ENCODE measurements around the gene PET100.

The PET100 gene

DNA sequence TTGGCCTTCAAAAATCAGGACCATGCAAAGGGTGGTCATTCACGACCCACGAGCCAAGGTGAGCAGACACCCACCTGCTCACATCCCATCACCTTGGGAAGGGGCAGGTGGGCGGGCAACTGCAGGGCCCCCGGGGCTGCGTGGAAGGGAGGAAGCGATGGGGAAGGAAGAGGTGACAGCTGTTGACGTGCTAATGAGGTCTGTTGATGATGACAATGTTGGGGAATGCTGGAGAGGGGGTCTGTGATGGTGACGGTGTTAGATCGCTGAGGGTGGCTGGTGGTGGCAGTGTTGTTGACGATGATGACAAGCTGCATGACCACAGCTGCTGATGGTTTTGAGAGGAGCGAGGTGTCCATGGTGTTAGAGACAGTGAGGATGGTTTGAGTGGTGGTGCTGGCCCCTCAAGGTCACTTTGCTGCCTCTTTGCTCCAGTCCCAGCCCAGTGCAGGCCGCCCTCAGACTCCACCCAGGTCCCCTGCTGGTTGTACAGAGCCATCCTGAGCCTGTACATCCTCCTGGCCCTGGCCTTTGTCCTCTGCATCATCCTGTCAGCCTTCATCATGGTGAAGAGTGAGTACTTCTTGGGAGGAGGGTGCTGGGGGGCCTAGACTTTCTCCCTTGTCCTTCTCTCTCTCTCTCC is 48.2 kb downstream of the PET100 start:
- no peak overlapping the region for H3K4me3 ChIP-seq (ENCODE audit: insufficient read length, low read depth)
- TF ChIP-seq SUZ12 (IDR thresholded peaks at IDR 0.05; ENCODE audit: extremely low read depth, insufficient read depth, insufficient read length) (no peak), ZNF274 (IDR thresholded peaks at IDR 0.05; ENCODE audit: low read depth, low read length) (no peak), YY1 (IDR thresholded peaks at IDR 0.05; ENCODE audit: insufficient read depth, insufficient read length) (no peak)
- H3K36me3 ChIP-seq (ENCODE audit: insufficient read depth, insufficient read length, low read length): peaks cover 9% of the 10 kb centered on the region
- no peaks in the 10 kb centered on the region for H3K27me3 ChIP-seq (ENCODE audit: insufficient read depth, insufficient read length)
- no peak for DNase-seq (ENCODE audit: low read depth, low spot score)
- H3K4me1 ChIP-seq (ENCODE audit: insufficient read depth, insufficient read length): peaks cover 26% of the 10 kb centered on the region
- H3K9me3 ChIP-seq (ENCODE audit: insufficient read depth, low read length): no peaks in the 10 kb centered on the region
- H3K9ac ChIP-seq (ENCODE audit: insufficient read length, low read depth): no peak overlapping the region

DNA sequence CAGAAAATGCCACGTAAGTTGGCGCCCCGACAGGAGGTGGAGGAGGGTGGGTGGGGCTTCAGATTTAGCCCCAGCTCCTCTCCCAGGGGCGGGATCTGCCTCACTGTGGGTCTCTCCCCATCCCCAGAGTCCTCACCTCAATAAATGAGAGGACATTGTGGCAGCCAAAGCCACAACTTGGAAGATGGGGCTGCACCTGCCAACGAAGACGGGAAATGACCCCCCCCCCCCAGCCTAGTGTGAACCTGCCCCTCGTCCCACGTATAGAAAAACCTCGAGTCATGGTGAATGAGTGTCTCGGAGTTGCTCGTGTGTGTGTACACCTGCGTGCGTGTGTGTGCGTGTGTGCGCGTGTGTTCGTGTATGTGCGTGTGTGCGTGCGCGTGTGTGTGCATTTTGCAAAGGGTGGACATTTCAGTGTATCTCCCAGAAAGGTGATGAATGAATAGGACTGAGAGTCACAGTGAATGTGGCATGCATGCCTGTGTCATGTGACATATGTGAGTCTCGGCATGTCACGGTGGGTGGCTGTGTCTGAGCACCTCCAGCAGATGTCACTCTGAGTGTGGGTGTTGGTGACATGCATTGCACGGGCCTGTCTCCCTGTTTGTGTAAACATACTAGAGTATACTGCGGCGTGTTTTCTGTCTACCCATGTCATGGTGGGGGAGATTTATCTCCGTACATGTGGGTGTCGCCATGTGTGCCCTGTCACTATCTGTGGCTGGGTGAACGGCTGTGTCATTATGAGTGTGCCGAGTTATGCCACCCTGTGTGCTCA is 49.6 kb downstream of the PET100 start:
- DNase-seq (ENCODE audit: low read depth, low spot score): no peak
- TF ChIP-seq ZNF274 (IDR thresholded peaks at IDR 0.05; ENCODE audit: low read depth, low read length) (no peak), SUZ12 (IDR thresholded peaks at IDR 0.05; ENCODE audit: extremely low read depth, insufficient read depth, insufficient read length) (no peak), YY1 (IDR thresholded peaks at IDR 0.05; ENCODE audit: insufficient read depth, insufficient read length) (no peak)

DNA sequence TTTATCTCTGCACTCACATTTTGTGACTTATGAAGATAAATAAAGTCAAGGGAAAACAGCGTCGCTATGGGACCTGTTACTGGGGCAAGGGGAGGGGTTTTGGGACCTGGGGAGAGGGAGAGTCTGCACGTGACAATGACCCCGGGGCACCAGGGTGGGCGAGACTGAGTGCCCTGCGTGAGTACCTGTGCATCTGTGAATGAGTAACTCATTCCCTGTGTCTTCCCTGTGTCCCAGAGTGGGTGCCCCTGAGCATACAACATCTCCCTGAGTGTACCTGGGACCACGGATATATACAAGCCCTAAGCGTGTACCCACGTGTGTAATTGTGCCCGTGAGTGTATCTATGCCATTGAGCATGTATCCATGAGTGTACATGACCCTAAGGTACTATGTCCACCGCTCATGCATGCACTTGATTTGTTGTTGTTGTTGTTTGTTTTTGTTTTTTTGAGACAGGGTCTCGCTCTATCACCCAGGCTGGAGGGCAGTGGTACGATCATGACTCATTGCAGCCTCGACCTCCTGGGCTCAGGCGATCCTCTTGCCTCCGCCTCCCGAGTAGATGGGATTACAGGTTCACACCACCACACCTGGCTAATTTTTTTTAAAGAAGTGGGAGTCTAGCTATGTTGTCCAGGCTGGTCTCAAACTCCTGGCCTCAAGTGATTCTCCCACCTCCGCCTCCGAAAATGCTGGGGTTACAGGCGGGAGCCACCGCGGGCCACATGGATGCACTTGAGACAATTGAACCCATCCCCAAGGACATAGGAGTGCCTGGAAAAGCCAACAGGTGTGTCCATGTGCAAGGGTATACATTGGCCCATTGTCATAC is 50.4 kb downstream of the PET100 start:
- peaks cover 24% of the 10 kb centered on the region for H3K4me1 ChIP-seq (ENCODE audit: insufficient read depth, insufficient read length)
- no peak for DNase-seq (ENCODE audit: low read depth, low spot score)
- H3K9me3 ChIP-seq (ENCODE audit: insufficient read depth, low read length): no peaks in the 10 kb centered on the region
- H3K27me3 ChIP-seq (ENCODE audit: insufficient read depth, insufficient read length): no peaks in the 10 kb centered on the region
- H3K36me3 ChIP-seq (ENCODE audit: insufficient read depth, insufficient read length, low read length): peaks cover 19% of the 10 kb centered on the region
- peak overlapping the region; percentile 95 for H3K9ac ChIP-seq (ENCODE audit: insufficient read length, low read depth)
- no peak for TF ChIP-seq ZNF274 (IDR thresholded peaks at IDR 0.05; ENCODE audit: low read depth, low read length)
- peak overlapping the region; percentile 91 for H3K4me3 ChIP-seq (ENCODE audit: insufficient read length, low read depth)

More for the DNA sequence above, 49.6 kb downstream of the PET100 start:
- Histone ChIP-seq H3K36me3 (ENCODE audit: insufficient read depth, insufficient read length, low read length) (peaks cover 16% of the 10 kb centered on the region), H3K4me3 (ENCODE audit: insufficient read length, low read depth) (no peak overlapping the region), H3K27me3 (ENCODE audit: insufficient read depth, insufficient read length) (no peaks in the 10 kb centered on the region), H3K9me3 (ENCODE audit: insufficient read depth, low read length) (no peaks in the 10 kb centered on the region), H3K4me1 (ENCODE audit: insufficient read depth, insufficient read length) (peaks cover 24% of the 10 kb centered on the region), H3K9ac (ENCODE audit: insufficient read length, low read depth) (no peak overlapping the region)

DNA sequence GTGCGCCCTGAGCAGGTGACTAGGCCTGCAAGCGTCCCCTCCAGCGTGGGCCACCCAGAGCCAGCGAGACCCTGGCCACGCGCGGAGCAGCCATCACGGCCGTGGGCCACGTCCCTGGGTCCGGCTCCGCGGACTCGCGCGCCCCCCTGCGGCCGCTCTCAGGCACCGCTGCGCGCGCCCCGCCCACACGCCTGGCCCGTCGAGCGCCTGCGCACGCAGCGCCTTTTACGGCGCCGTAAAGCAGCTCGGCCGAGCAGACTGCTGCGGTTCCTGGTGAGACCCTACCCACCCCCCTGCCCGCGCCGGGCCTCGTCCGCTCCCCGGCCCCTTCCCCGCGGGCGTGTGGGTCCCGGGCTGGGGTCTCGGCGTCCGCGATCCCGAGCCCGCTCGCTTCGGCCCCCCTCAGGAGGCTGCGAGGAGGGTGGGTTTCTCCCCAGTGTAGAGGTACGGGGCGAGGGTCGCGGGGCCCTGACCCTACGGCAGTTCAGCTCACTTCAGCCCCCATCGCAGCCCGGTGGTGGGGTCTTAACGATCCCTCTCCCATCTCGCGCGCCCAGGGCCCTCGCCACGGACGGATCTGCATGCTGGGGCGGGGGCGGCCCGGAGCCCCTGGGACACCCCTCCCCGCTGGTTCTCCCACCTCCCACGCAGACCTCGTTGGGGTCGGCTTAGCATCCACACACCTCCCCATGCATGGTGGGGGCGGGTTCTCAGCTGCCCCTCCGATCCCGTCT is 51.2 kb downstream of the PET100 start, which contains the start of gene TRAPPC5:
TRAPPC5 (plus strand) TSS at position 228 of the 734 bp plus-strand sequence. CDS start 1,421 bp downstream, outside the sequence.
- peaks cover 24% of the 10 kb centered on the region for H3K36me3 ChIP-seq (ENCODE audit: insufficient read depth, insufficient read length, low read length)

More for the DNA sequence above, 51.2 kb downstream of the PET100 start, which contains the start of gene TRAPPC5:
- Histone ChIP-seq H3K9ac (ENCODE audit: insufficient read length, low read depth) (peak within 1 kb of the TSS; percentile 95), H3K27me3 (ENCODE audit: insufficient read depth, insufficient read length) (no peaks in the 10 kb centered on the region), H3K4me3 (ENCODE audit: insufficient read length, low read depth) (peak within 1 kb of the TSS; percentile 91), H3K4me1 (ENCODE audit: insufficient read depth, insufficient read length) (peaks cover 27% of the 10 kb centered on the region), H3K9me3 (ENCODE audit: insufficient read depth, low read length) (no peaks in the 10 kb centered on the region)
- TF ChIP-seq ZNF274 (IDR thresholded peaks at IDR 0.05; ENCODE audit: low read depth, low read length): no peak
- TF ChIP-seq YY1 (IDR thresholded peaks at IDR 0.05; ENCODE audit: insufficient read depth, insufficient read length): no peak
- no peak for TF ChIP-seq SUZ12 (IDR thresholded peaks at IDR 0.05; ENCODE audit: extremely low read depth, insufficient read depth, insufficient read length)
- peak; percentile 51 for DNase-seq (ENCODE audit: low read depth, low spot score)

All from NT2/D1 (cell line).